ENCODE results near the gene RIN3.

DNA sequence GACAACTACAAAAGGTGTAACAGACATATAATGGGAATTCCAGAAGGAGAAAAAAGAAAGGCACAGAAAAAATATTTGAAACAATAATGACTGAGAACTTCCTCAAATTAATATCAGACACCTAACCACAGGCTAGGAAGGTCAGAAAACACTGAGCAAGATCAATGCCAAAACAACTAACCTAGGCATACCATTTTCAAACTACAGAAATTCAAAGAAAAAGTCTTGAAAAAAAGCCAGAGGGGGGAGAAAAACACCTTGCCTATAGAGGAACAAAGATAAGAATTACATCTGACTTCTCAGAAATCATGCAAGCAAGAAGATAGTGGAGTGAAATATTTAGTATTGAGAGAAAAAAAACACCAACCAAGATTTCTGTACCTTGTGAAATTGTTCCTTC, 77.8 kb downstream of the RIN3 start:
- TF ChIP-seq EZH2phosphoT487 (IDR thresholded peaks at IDR 0.05; ENCODE audit: insufficient read depth, low read depth) (no peak), EZH2 (IDR thresholded peaks at IDR 0.05; ENCODE audit: insufficient read depth, poor library complexity, severe bottlenecking) (no peak)
